Measurements from ENCODE around the gene SNX18. TPM values are rescaled to one million over a fixed set of nuclear protein-coding genes. Genes with fewer than 3 reads are reported as not detected.
A peak's percentile ranks its signal among the peaks of the same experiment; 100 is the strongest.

SNX18 gene
- total and polyA plus RNA-seq, 2 of the 4 experiments (the other 2 are of a cell fraction) = 31.2 to 50.0 TPM

GRCh38 chr5:54477941-54478478 lies 39.5 kb upstream of the SNX18 start:
- H3K27ac ChIP-seq (ENCODE audit: insufficient read depth, low read length) = no peak overlapping the region
- no peak overlapping the region for H3K14ac ChIP-seq (replicated peaks; ENCODE audit: low read depth, low read length)
- in situ Hi-C loops (cut with MboI; ENCODE audit: low sequenced_read_pairs) = loop anchor here (25.0 kb wide), 1 partner anchor 659 kb away; no protein-coding TSS in a partner anchor
- H3K4ac ChIP-seq (ENCODE audit: low read depth, low read length) = no peak overlapping the region
- H4K8ac ChIP-seq (ENCODE audit: low read depth in 2 of 2, low read length in 2 of 2) = no peak overlapping the region
- TF ChIP-seq CTCF (conservative IDR thresholded peaks at IDR 0.05; ENCODE audit: low read depth, low read length) = no peak
- peak; percentile 82 for TF ChIP-seq MAFK (IDR thresholded peaks at IDR 0.05; ENCODE audit: low read depth, low read length)
- DNase-seq = no peak
- no peak overlapping the region for H3K18ac ChIP-seq (ENCODE audit: low read depth, low read length)
- no peak overlapping the region for H2AFZ ChIP-seq (replicated peaks; ENCODE audit: low read length, poor library complexity)
- H2AK5ac ChIP-seq (ENCODE audit: low read depth, low read length) = no peak overlapping the region
- intact Hi-C loops (cut with micrococcal nuclease) = no loop called here
- no peaks in the 10 kb centered on the region for H3K79me1 ChIP-seq (ENCODE audit: low read depth in 1 of 2, low read length in 2 of 2)
- H3K9ac ChIP-seq (ENCODE audit: low read depth, low read length) = no peak overlapping the region
- H2AK9ac ChIP-seq (replicated peaks; ENCODE audit: low read depth, low read length, poor library complexity) = no peak overlapping the region
- H3K4me3 ChIP-seq (ENCODE audit: insufficient read depth, low read depth, low read length) = no peak overlapping the region
- dilution Hi-C loops (cut with HindIII; ENCODE audit: low sequenced_read_pairs, unreplicated experiment) = no loop called here
- no peak overlapping the region for H4K5ac ChIP-seq (ENCODE audit: low read depth, low read length)
- no peaks in the 10 kb centered on the region for H3K9me1 ChIP-seq (ENCODE audit: insufficient read depth, low read length)
- no peak overlapping the region for H3K4me2 ChIP-seq (ENCODE audit: low read depth, low read length)
- no peak overlapping the region for H2BK20ac ChIP-seq (ENCODE audit: low read depth, low read length)
- ChIA-PET CTCF (no interaction called here), POLR2A (ENCODE audit: unreplicated experiment) (no interaction called here)
- no peak overlapping the region for H3K56ac ChIP-seq (ENCODE audit: extremely low read depth, insufficient read depth, low read length)
- no peak overlapping the region for H2BK120ac ChIP-seq (ENCODE audit: low read depth, low read length)
- no peaks in the 10 kb centered on the region for H4K20me1 ChIP-seq (ENCODE audit: insufficient read depth, low read length)
- BruUV-seq (replicated peaks) = no TSS peak
- WGBS, 2 experiments (ENCODE audit: extremely low coverage in 2 of 2, insufficient read length in 1 of 2) = no CpG with 5 or more reads among the region's 1 CpG
- no peak overlapping the region for H3K23ac ChIP-seq (ENCODE audit: low read depth, low read length)
- no peaks in the 10 kb centered on the region for H3K4me1 ChIP-seq (ENCODE audit: control insufficient read depth, insufficient read depth, low read length)
- no peaks in the 10 kb centered on the region for H3K36me3 ChIP-seq (ENCODE audit: control insufficient read depth, insufficient read depth, low read length)
- H3K9me3 ChIP-seq (ENCODE audit: control insufficient read depth, insufficient read depth, low read length) = no peaks in the 10 kb centered on the region
- H2BK15ac ChIP-seq (ENCODE audit: low read depth, low read length) = no peak overlapping the region
- no peak for ATAC-seq (ENCODE audit: low read depth)
- no peak overlapping the region for H4K91ac ChIP-seq (ENCODE audit: insufficient read depth, low read depth, low read length)
- peaks cover 12% of the 10 kb centered on the region for H3K27me3 ChIP-seq (ENCODE audit: control insufficient read depth, insufficient read depth, low read length)
- no peak overlapping the region for H2BK5ac ChIP-seq (ENCODE audit: low read depth, low read length, poor library complexity, severe bottlenecking)
